Naive thymus-derived CD4-positive, alpha-beta T cell (primary cell): ENCODE results near the gene BUD13. TPM values are rescaled to one million over a fixed set of nuclear protein-coding genes. Genes with fewer than 3 reads are reported as not detected.
A peak's percentile ranks its signal among the peaks of the same experiment; 100 is the strongest.

Experiments used
- ATAC-seq: fragments of 150-1000 bp; cut with Tn5 transposase; 2 replicates; pipeline ENCODE4 v1.10.0; 2021; ENCODE audit warnings: mild to moderate bottlenecking, moderate library complexity
- CTCF ChIA-PET: fragments of 350-600 bp; sonication (Branson Sonifier 250); formaldehyde crosslinking; loops from one replicate; lab custom pipeline; 2021; ENCODE audit warnings: antibody characterized with exemption; lab: Charles Lee
- POLR2A ChIA-PET: fragments of 350-600 bp; sonication (Branson Sonifier 250); formaldehyde crosslinking; loops from one replicate; lab custom pipeline; 2021; ENCODE audit warnings: antibody characterized with exemption, inconsistent platforms; lab: Charles Lee
- DNase-seq, 9 donors: peaks; one replicate each; pipeline versions ENCODE4 v3.0.0 to v3.0.0-alpha.2; 2020 to 2022; ENCODE audit warnings: mixed read lengths in 1 of 9
- H3K27ac ChIP-seq: one replicate; pipeline ENCODE4 v1.7.0; 2013; ENCODE audit warnings: mild to moderate bottlenecking, low read depth, low read length, moderate library complexity
- H3K27me3 ChIP-seq, 2 donors: one replicate each; pipeline ENCODE4 v1.7.0; 2013; ENCODE audit warnings: low read length in 2 of 2, mild to moderate bottlenecking in 2 of 2, moderate library complexity in 2 of 2; ENCODE audit not compliant: control insufficient read depth in 2 of 2, insufficient read depth in 2 of 2
- H3K36me3 ChIP-seq, 3 experiments: 1 replicate in 2 of 3; 2 replicates in 1 of 3; pipeline ENCODE4 v1.7.0; 2013; ENCODE audit warnings: low read length in 3 of 3, mild to moderate bottlenecking in 3 of 3, moderate library complexity in 1 of 3; ENCODE audit not compliant: insufficient read depth in 3 of 3, control insufficient read depth in 2 of 3
- H3K4me1 ChIP-seq, 2 donors: one replicate each; pipeline ENCODE4 v1.7.0; 2013; ENCODE audit warnings: low read length in 2 of 2, mild to moderate bottlenecking in 2 of 2, moderate library complexity in 1 of 2; ENCODE audit not compliant: control insufficient read depth in 2 of 2, insufficient read depth in 2 of 2
- H3K4me3 ChIP-seq: 2 replicates; pipeline ENCODE4 v1.7.0; 2013; ENCODE audit warnings: mild to moderate bottlenecking, low read length
- H3K9me3 ChIP-seq, 3 experiments: 1 replicate in 2 of 3; 2 replicates in 1 of 3; pipeline ENCODE4 v1.7.0; 2013; ENCODE audit warnings: low read length in 3 of 3; ENCODE audit not compliant: control insufficient read depth in 2 of 3
- H3K27ac Mint-ChIP-seq, 9 donors: one replicate each; pipeline ENCODE4 v1.8.0; 2020 to 2022; ENCODE audit warnings: mixed read lengths in 9 of 9, mild to moderate bottlenecking in 8 of 9, moderate library complexity in 5 of 9, inconsistent platforms in 2 of 9
- H3K27me3 Mint-ChIP-seq, 5 donors: one replicate each; pipeline ENCODE4 v1.8.0; 2021 to 2022; ENCODE audit warnings: mixed read lengths in 5 of 5, mild to moderate bottlenecking in 1 of 5
- H3K36me3 Mint-ChIP-seq, 5 donors: one replicate each; pipeline ENCODE4 v1.8.0; 2020 to 2022; ENCODE audit warnings: mixed read lengths in 5 of 5, mild to moderate bottlenecking in 3 of 5, inconsistent platforms in 1 of 5
- H3K4me1 Mint-ChIP-seq, 7 donors: one replicate each; pipeline ENCODE4 v1.8.0; 2020 to 2022; ENCODE audit warnings: mixed read lengths in 7 of 7, mild to moderate bottlenecking in 3 of 7, inconsistent platforms in 1 of 7
- H3K4me3 Mint-ChIP-seq, 10 donors: one replicate each; pipeline ENCODE4 v1.8.0; 2020 to 2022; ENCODE audit warnings: mild to moderate bottlenecking in 10 of 10, mixed read lengths in 10 of 10, moderate library complexity in 6 of 10, inconsistent platforms in 2 of 10
- H3K9me3 Mint-ChIP-seq, 11 donors: one replicate each; pipeline ENCODE4 v1.8.0; 2020 to 2022; ENCODE audit warnings: mixed read lengths in 11 of 11, mild to moderate bottlenecking in 4 of 11, inconsistent platforms in 1 of 11, moderate library complexity in 1 of 11
- intact Hi-C, 2 donors: fragments of 100-400 bp; cut with micrococcal nuclease; formaldehyde crosslinking; loops; one replicate each; pipeline ENCODE4 v1.15.1; 2023
- polyA plus RNA-seq, 2 donors: library from polyadenylated mRNA; unstranded; fragments of 300-500 nt; fragmentation: Illumina TruSeq; gene quantifications; one replicate each; pipeline ENCODE4 v1.2.3, GENCODE V29; 2021
- total RNA-seq, 6 experiments: library from RNA in 5 of 6; stranded (reverse) in 5 of 6; gene quantifications; 1 replicate in 5 of 6; 2 replicates in 1 of 6; pipeline ENCODE4 v1.2.3 and lab custom pipeline; 2021 to 2026

BUD13 gene
- total and polyA plus RNA-seq, 7 experiments from 2014 or later = 9.4 to 32.0 (median 20.3) TPM

DNA sequence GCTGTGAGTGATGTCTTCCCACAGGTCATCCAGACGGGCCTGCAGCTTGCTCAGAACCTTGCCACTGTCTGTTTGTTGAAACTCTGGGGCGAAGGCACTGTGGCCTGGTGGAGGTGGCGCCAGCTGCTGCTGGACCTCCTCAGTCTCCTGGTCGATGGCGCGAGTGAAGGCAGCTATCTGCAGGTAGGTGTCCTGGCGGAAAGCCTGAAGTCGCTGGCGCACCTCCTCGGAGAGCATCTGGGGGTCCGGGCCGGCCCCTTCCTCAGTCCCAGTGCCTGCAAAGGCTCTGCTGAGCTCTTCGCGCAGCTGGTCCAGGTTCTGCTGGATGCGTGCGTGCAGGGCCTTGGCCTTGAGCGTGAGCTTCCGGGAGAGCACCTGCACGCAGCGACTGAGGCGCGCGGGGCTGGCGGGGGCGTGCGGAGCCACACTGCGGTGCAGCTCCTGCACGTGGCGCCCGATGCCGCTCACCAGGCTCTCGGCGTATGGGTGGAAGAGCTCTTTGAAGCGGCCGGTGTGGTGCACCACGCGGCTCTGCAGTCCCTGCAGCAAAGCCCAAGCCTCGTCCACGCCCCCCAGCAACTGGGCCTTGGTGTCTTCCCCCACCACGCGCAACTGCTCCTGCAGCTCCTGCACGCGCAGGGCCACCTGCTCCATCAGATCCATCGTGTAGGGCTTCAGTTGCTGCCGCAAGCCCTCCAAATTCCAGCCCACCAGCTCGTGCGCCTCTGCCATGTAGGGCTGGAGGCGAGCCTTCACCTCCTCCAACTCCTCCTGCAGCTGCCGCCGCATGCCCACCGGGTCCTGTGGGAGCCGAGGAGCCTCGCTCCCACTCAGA, 17.6 kb upstream of the BUD13 start:
- Mint-ChIP-seq H3K4me3 (peak overlapping the region in 3 of 10 donors; percentile 35 to 62 (median 61)), H3K4me1 (peaks cover 26 to 43% (median 37%) of the 10 kb centered on the region in 7 donors), H3K27ac (peak overlapping the region in 3 of 9 donors; percentile 38 to 88 (median 59)), H3K9me3 (peaks cover 0 to 4% (median 0%) of the 10 kb centered on the region in 11 donors), H3K36me3 (peaks cover under 1 to 15% (median 6%) of the 10 kb centered on the region in 5 donors), H3K27me3 (no peaks in the 10 kb centered on the region)
- ATAC-seq (no peak), DNase-seq (no peak)
- peaks cover 17 to 24% of the 10 kb centered on the region in 2 donors for H3K4me1 ChIP-seq
- intact Hi-C loops = loop anchor here (1.0 to 2.0 kb wide), 6 partner anchors 46 to 436 kb away; no protein-coding TSS in a partner anchor
- peaks cover 5 to 16% (median 10%) of the 10 kb centered on the region in 3 experiments for H3K36me3 ChIP-seq
- no peak overlapping the region for H3K27ac ChIP-seq
- H3K27me3 ChIP-seq = no peaks in the 10 kb centered on the region
- no peak overlapping the region for H3K4me3 ChIP-seq
- POLR2A ChIA-PET = interaction anchor here (1.0 to 2.4 kb wide), 8 partner anchors 18 to 437 kb away, joined by 3 to 15 read pairs (median 4); partner anchors contain the start of genes APOA1, BUD13 and SIK3
- CTCF ChIA-PET = interaction anchor here (0.6 to 5.8 kb wide), 18 partner anchors 10 to 436 kb away, joined by 3 to 66 read pairs (median 6); partner anchors contain the start of genes APOA1 and SIDT2
- H3K9me3 ChIP-seq = no peaks in the 10 kb centered on the region

DNA sequence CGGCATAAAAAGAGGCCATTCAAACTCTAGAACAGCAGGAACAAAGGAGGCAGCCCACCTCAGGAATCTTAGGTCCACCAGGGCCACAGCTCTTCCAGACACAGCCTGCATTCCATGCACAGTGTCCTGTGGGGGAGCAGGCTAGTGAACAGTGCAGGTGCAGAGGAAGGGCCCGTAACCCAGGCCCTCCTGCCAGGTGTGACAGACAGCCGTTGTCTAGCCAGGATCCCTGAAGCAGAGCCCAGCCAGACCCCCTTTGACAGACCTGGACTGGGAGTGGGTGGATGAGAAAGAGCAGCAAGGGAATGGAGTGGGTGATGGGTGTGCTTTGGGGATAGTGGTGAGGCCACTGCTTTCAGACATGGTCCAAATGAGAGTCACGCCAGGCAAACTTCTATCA, 16.2 kb upstream of the BUD13 start:
- CTCF ChIA-PET = interaction anchor here (4.1 to 5.8 kb wide), 2 partner anchors 47 to 317 kb away, joined by 39 to 66 read pairs; partner anchors contain the start of gene APOA1
- DNase-seq = no peak
- Histone ChIP-seq H3K27ac (no peak overlapping the region), H3K27me3 (no peaks in the 10 kb centered on the region), H3K4me3 (no peak overlapping the region), H3K4me1 (peaks cover 17 to 24% of the 10 kb centered on the region in 2 donors), H3K36me3 (peaks cover 18 to 30% (median 24%) of the 10 kb centered on the region in 3 experiments), H3K9me3 (no peaks in the 10 kb centered on the region)
- peak overlapping the region in 8 of 10 donors; percentile 9 to 96 (median 92) for H3K4me3 Mint-ChIP-seq
- H3K36me3 Mint-ChIP-seq = peaks cover 9 to 29% (median 20%) of the 10 kb centered on the region in 5 donors
- peaks cover 0 to 4% (median 0%) of the 10 kb centered on the region in 11 donors for H3K9me3 Mint-ChIP-seq
- no peak for ATAC-seq
- intact Hi-C loops = loop anchor here (1.0 to 5.0 kb wide), 8 partner anchors 16 to 538 kb away; partner anchors contain the start of genes CEP164 (in 1 of the 2), PAFAH1B2 (in 1 of the 2), SIDT2 (in 1 of the 2) and SIK3 (in 1 of the 2)
- H3K27me3 Mint-ChIP-seq = no peaks in the 10 kb centered on the region
- peaks cover 32 to 57% (median 47%) of the 10 kb centered on the region in 7 donors for H3K4me1 Mint-ChIP-seq
- POLR2A ChIA-PET = interaction anchor here (0.6 to 3.3 kb wide), 6 partner anchors 10 to 309 kb away, joined by 3 to 49 read pairs (median 8); partner anchors contain the start of genes APOA1, BUD13 and SIK3
- H3K27ac Mint-ChIP-seq = peak overlapping the region in 4 of 9 donors; percentile 24 to 97 (median 83)

DNA sequence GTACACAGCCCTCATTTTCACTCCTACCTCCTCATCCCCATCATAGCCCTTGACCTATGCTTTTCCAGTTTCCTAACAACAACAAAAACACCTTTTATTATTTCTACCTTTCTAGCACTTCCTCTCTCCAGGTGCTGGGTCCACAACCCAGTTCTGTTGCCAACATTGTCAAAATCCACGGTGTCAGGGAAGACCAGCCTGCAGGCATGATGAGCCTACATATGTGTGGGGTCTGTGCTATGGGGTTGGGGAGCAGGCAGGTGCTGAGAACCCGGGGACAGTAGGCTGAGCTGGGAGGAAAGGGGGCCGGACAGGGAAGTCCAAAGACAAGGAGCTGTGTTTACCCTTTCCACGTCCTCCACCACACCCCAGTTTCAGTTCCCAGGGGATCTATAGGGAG, 15.7 kb upstream of the BUD13 start:
- peaks cover 9 to 30% (median 21%) of the 10 kb centered on the region in 5 donors for H3K36me3 Mint-ChIP-seq
- CTCF ChIA-PET = interaction anchor here (1.6 to 5.8 kb wide), 3 partner anchors 47 to 317 kb away, joined by 6 to 66 read pairs (median 39); partner anchors contain the start of gene APOA1
- H3K36me3 ChIP-seq = peaks cover 20 to 35% (median 25%) of the 10 kb centered on the region in 3 experiments
- peak overlapping the region; percentile 85 to 98 (median 92) for H3K4me3 Mint-ChIP-seq
- peak overlapping the region; percentile 79 for H3K4me3 ChIP-seq
- H3K4me1 Mint-ChIP-seq = peaks cover 32 to 57% (median 47%) of the 10 kb centered on the region in 7 donors
- no peaks in the 10 kb centered on the region for H3K27me3 Mint-ChIP-seq
- H3K9me3 Mint-ChIP-seq = peaks cover 0 to 4% (median 0%) of the 10 kb centered on the region in 11 donors
- H3K27ac Mint-ChIP-seq = peak overlapping the region; percentile 80 to 98 (median 96)
- POLR2A ChIA-PET = interaction anchor here (0.7 to 3.3 kb wide), 9 partner anchors 12 to 442 kb away, joined by 3 to 49 read pairs (median 7); partner anchors contain the start of genes APOA1, BUD13, SIDT2 and SIK3
- intact Hi-C loops = loop anchor here (1.0 to 5.0 kb wide), 8 partner anchors 15 to 539 kb away; partner anchors contain the start of genes CEP164 (in 1 of the 2), PAFAH1B2 (in 1 of the 2), SIDT2 (in 1 of the 2) and SIK3 (in 1 of the 2)
- DNase-seq (no peak), ATAC-seq (no peak)
- H3K9me3 ChIP-seq = no peaks in the 10 kb centered on the region
- H3K27me3 ChIP-seq = no peaks in the 10 kb centered on the region
- peaks cover 17 to 24% of the 10 kb centered on the region in 2 donors for H3K4me1 ChIP-seq
- H3K27ac ChIP-seq = peak overlapping the region; percentile 95

DNA sequence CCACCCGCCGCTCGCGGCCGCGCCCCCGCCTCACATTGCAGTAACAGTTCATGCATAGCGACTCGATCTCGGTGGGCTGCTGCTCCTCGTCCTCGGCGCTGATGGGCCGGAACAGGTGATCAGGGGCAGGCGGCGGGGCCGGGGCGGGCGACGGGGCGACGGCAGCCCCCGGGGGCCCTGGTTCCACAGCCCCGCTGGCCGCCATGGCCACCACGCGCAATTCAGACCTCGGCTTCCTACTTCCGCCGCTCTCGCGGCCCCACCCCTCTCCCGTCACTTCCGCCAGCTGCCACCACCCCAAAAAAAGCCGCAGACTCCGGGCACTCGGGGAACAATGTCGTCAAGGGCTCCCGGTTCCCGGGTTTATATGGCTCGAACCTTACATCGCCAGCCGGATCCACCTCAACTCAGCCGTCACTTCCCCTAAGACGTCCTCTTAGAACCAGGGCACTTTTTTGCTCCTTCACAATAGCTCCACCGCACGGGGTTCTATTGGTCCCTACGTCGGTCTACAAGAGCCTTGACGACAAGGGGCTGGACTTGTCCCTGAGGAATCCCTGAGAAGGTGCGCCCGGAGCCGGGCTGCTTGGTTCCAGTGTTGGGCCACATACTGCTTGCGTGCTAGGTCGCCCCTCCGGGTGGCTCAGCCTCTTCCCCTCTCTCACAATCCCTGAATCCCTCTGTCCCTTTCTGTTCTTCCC, 15.1 kb upstream of the BUD13 start, which contains the start of gene ZPR1:
Gene ZPR1 (minus strand): TSS at position 238 of the 701 bp plus-strand sequence. CDS start 33 bp downstream, at position 205.
- H3K9me3 ChIP-seq = no peaks in the 10 kb centered on the region
- CTCF ChIA-PET = interaction anchor here (0.8 to 4.1 kb wide), 6 partner anchors 17 to 439 kb away, joined by 4 to 39 read pairs (median 5); no protein-coding TSS in a partner anchor
- Mint-ChIP-seq H3K27me3 (no peaks in the 10 kb centered on the region), H3K36me3 (peaks cover 9 to 31% (median 23%) of the 10 kb centered on the region in 5 donors), H3K27ac (peak within 1 kb of the TSS; percentile 80 to 98 (median 96)), H3K4me1 (peaks cover 32 to 57% (median 44%) of the 10 kb centered on the region in 7 donors), H3K4me3 (peak within 1 kb of the TSS; percentile 85 to 98 (median 92)), H3K9me3 (peaks cover 0 to 4% (median 0%) of the 10 kb centered on the region in 11 donors)
- peaks cover 17 to 24% of the 10 kb centered on the region in 2 donors for H3K4me1 ChIP-seq
- H3K27ac ChIP-seq = peak within 1 kb of the TSS; percentile 95
- ATAC-seq (peak; percentile 92), DNase-seq (peak; percentile 75 to 88 (median 87))
- POLR2A ChIA-PET = interaction anchor here (0.6 to 3.3 kb wide), 16 partner anchors 8 to 443 kb away, joined by 3 to 49 read pairs (median 4); partner anchors contain the start of genes APOA1, BUD13, PAFAH1B2 and SIDT2
- H3K4me3 ChIP-seq = peak within 1 kb of the TSS; percentile 79
- H3K36me3 ChIP-seq = peaks cover 26 to 41% (median 31%) of the 10 kb centered on the region in 3 experiments
- H3K27me3 ChIP-seq = no peaks in the 10 kb centered on the region
- intact Hi-C loops = loop anchor here (1.0 to 5.0 kb wide), 8 partner anchors 15 to 539 kb away; partner anchors contain the start of genes CEP164 (in 1 of the 2), PAFAH1B2 (in 1 of the 2), SIDT2 (in 1 of the 2) and SIK3 (in 1 of the 2)

DNA sequence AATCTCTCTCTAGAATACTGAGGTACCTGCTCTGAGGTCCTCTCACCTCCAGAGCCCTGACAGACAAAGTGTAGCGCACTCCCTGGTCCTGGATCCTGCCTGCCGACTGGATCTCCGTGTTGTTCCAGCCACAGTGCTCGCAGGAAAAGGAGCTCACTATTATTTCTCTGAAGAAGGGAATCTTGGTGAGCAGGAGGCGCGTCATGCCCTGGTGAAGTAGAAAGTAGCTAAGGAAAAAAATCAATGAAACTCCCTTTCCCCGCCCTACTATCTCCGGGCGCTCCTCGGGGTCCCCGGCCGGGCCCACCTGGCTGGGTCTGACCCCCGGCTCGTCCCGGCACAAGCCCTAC, 14.6 kb upstream of the BUD13 start:
- H3K4me1 ChIP-seq = peaks cover 17 to 24% of the 10 kb centered on the region in 2 donors
- ChIA-PET POLR2A (interaction anchor here (0.6 to 3.3 kb wide), 15 partner anchors 9 to 443 kb away, joined by 3 to 49 read pairs (median 4); partner anchors contain the start of genes APOA1, BUD13, PAFAH1B2 and SIDT2), CTCF (interaction anchor here (0.8 to 1.6 kb wide), 6 partner anchors 17 to 439 kb away, joined by 3 to 6 read pairs (median 4); no protein-coding TSS in a partner anchor)
- Mint-ChIP-seq H3K4me3 (peak overlapping the region; percentile 85 to 98 (median 92)), H3K27ac (peak overlapping the region; percentile 79 to 98 (median 93)), H3K36me3 (peaks cover 9 to 37% (median 26%) of the 10 kb centered on the region in 5 donors), H3K27me3 (no peaks in the 10 kb centered on the region), H3K4me1 (peaks cover 32 to 57% (median 44%) of the 10 kb centered on the region in 7 donors), H3K9me3 (peaks cover 0 to 5% (median 0%) of the 10 kb centered on the region in 11 donors)
- peak overlapping the region; percentile 95 for H3K27ac ChIP-seq
- no peak for ATAC-seq
- intact Hi-C loops = loop anchor here in 1 of 2 donors (5.0 kb wide), 1 partner anchor 540 kb away; the partner anchor contains the start of gene CEP164
- no peaks in the 10 kb centered on the region for H3K27me3 ChIP-seq
- peak overlapping the region; percentile 79 for H3K4me3 ChIP-seq
- H3K36me3 ChIP-seq = peaks cover 31 to 46% (median 34%) of the 10 kb centered on the region in 3 experiments
- DNase-seq = peak in 1 of 9 donors; percentile 13
- H3K9me3 ChIP-seq = no peaks in the 10 kb centered on the region
